GM21390 (cell line): ENCODE measurements around the gene JPT2.
"Not testable (repeated sequence)": the region's sequence is repeated elsewhere in the genome, so short reads cannot be mapped to it uniquely, and the experiment has no call there.

Source experiments
- ATAC-seq: cut with Tn5 transposase; IDR thresholded peaks from one replicate; pipeline ENCODE4 v1.9.1; 2021; ENCODE audit not compliant: unreplicated experiment

JPT2 gene

GRCh38 chr16:1727651-1728624, 49.9 kb downstream of the JPT2 start:
- ATAC-seq, result no peak

DNA sequence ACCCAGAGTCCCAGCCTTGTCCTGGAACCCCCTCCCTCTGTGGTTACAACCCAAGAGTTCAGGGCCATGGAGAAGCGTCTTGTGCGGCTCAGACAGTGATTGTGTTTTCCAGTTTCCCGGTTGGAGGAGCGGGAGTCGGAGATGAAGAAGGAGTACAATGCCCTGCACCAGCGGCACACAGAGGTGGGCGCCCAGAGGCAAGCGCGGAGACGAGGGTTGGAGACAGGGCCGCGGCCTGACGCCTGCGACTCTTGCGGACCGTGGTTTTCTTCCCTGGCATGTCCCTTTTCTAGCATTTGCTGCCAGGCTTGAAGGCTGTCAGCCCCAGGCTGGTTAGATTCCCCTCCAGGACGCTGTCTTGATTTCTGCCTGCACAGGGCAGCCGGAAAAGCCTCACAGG, 50.9 kb downstream of the JPT2 start:
- ATAC-seq, result no peak

- ATAC-seq, result no peak
Observed at GRCh38 chr16:1729445-1729844, 51.4 kb downstream of the JPT2 start.

- ATAC-seq, result no peak
Observed at GRCh38 chr16:1731073-1731472, 53.0 kb downstream of the JPT2 start.

DNA sequence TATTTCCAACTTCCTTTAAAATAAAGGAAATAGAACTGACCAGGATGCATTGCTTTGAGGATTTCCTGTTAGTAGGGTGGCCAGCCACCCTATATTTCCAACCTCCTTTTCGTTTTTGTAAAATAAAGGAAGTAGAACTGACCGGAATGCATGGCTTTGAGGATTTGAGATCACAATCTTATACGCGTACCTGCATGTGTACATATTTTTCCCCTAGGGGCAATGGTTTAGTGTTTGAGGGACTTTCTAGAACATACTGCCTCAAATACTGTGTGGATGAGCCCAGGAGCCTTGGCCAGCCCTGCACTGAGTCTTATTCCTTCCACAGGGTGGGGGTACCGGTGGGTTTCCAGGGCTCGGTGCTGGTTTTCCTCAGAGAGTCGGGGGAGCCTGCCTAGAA, 53.5 kb downstream of the JPT2 start:
- no peak for ATAC-seq

DNA sequence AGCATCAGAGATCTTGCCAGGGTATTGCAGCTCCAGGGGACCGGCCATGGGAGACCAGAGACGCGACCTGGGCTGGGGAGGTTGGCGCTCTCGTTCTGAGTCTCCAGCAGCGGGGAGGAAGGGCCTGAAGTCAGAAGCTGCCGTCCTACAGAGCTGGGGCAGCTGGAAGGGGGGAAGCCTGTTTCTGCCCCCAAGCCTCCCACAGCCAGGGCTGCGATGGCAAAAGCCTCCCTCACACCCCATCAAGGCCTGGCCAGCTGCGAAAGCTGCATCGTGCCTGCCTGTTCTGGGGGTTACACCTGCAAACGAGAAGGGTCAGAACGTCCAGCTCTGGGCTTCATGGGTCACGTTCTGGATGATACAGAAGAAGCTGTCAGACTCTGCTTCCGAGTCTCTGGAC, 54.0 kb downstream of the JPT2 start:
- ATAC-seq, result no peak

GRCh38 chr16:1732551-1732987, 54.5 kb downstream of the JPT2 start:
- ATAC-seq, result not testable (repeated sequence)

DNA sequence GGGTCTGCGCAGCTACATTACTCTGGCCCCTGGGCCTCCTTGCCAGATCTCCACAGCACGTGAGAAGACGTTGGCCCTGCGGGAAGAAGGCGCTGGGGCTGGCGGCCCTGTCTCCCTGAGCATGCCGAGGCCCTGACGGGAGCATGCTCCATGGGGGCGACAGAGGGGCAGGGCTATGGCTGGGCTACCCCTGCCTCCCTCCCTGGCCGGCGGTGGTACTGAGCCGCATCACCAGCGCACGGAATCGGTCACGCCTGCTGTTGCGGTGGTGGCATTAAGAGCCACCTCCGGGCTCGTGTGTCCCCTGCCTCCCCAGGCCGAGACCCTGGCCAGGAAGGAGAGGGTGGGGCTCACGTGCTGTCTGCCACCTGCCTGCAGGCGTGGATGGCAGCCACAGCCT, 56.0 kb downstream of the JPT2 start:
- no peak for ATAC-seq

DNA sequence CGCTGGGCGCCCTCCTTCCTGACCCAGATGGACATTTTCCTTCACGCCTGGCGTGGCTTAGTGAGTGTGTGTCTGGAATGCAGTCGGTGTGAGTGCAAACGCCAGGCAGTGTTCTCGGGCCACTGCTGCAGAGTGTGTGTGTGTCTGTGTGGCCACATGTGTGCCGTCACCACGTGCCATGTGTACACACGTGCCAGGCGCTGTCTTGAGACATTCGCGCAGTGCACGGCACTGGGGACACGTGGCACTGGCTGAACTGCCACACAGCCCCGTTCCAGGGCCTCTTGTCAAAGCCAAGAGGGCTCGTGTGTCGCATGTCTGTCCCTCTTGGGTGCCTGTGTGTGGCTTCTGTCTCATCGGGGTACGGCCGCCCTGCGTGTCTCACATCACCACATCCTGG, 56.7 kb downstream of the JPT2 start:
- ATAC-seq, result no peak

DNA sequence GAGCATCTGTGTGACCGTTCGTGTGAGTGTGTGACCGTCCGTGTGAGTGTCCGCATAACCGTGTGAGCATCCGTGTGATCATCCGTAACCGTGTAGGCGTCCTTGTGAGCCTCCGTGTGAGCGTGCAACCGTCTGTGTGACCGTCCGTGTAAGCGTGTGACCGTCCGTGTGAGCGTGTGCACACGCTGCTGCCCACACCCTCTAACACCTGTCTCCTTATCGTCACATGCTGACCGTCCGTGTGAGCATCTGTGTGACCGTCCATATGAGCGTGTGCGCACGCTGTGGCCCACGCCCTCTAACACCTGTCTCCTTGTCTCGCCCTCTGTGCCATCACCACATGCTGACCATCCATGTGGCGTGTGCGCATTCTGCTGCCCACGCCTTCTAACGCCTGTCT, 62.2 kb downstream of the JPT2 start:
- ATAC-seq, result no peak

DNA sequence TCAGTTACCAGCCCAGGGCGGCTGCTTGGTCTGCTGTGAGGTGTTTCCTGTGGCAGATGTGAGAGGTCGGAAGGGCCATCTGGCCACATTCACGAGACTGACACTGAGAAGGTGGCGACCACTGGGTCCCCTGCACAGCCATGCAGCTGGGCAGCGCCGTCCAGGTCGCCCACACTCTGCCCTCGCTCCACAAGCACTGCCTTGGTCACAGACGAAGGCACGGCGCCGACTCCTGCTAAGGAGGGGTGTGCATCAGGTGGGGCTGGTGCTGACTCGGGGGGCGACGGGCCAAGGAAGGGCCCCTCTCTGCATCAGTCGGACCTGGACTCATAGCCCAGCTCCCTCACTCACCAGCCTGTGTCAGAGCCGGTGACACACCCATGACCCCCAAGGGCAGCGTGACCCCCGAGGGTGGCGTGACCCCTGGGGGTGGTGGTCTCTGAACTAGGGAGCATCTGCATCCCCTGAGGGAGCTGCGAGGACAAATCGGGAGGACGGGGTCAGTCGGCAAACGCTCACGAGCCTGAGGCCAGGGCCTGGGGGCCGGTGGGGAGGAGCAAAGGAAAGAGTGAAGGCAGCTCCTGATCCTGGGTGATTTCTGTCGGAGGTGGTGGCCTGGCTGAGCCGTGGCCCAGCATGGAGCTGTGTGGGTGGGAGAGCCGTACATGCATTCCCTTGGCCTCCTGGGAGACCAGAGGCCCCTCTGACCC, 62.9 kb downstream of the JPT2 start:
- no peak for ATAC-seq

DNA sequence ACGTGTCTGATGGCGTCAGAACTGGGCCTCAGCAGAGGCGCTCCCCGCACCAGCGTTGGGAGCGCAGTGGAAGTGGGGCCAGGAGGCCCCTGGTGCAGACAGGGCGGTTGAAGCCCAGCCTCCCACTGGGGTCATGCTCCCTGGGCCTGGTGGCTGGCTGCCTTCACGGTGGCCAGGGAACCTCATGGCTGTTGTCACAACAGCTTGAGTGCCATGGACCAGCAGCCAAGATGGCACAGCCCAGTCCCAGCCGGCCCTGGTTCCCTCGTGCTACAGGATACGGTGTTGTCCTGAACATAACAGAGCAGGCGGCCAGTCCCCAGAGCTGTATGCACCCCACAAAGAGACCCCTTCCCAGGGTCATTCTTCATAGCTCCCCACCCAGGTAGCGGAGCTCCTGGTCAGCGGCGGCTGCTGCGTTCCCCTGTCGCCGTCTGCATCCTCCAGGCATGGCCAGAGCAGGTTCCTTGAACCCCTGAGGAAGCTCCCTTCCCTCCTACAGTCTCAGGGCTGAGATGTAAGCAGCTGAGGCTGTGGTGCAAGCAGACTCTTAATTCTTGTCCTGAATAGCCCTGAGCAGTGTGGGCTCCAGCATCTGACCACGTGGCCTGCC, 63.6 kb downstream of the JPT2 start:
- no peak for ATAC-seq

GRCh38 chr16:1743376-1744337, 65.6 kb downstream of the JPT2 start:
- no peak for ATAC-seq

- ATAC-seq, result no peak
Observed at GRCh38 chr16:1744338-1744840, 66.3 kb downstream of the JPT2 start.

- ATAC-seq, result no peak
Observed at GRCh38 chr16:1745181-1745899, 67.3 kb downstream of the JPT2 start.

GRCh38 chr16:1745900-1746692, 68.0 kb downstream of the JPT2 start:
- no peak for ATAC-seq

DNA sequence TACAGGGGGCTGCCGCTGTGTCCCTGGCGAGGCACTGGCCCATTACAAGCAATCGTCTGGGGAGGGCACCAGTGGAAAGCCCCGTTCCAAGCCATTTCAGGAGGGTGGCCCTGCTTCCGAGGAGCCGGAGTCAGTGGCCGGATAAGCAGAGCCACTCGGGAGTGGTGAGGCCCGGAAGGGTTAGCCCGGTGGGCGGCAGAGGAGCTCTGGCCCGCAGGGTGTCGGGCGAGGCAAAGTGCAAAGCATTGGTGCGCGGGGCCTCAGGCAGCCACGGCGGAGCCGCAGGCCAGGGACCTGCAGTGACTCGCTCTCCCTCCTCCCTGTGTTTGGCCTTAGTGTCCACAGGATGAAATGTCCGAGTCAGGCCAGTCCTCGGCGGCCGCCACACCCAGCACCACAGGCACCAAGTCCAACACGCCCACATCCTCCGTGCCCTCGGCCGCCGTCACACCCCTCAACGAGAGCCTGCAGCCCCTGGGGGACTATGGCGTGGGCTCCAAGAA, 68.7 kb downstream of the JPT2 start:
- no peak for ATAC-seq

DNA sequence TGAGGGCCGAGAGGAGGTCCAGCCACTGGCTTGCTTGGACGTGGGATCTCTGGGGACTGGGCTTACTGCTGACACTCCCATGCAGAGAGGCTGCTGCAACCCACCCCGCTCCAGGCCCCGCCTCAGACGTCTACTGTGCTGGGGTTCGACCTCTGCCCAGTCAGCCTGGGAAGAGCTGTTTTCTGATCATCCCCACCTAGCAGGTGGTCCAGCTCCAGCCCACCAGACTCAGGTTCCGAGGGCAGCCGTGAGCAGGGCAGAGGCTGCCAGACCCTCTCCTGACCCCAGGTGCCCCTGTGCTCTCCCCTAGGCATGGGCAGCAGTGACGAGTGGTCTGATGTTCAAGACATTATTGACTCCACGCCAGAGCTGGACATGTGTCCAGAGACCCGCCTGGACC, 69.9 kb downstream of the JPT2 start:
- ATAC-seq, result no peak
